Measurements from ENCODE around the gene CNGA2. TPM values are rescaled to one million over a fixed set of nuclear protein-coding genes. Genes with fewer than 3 reads are reported as not detected.

The CNGA2 gene
- polyA plus RNA-seq, 3 donors, result not detected

GRCh38 chrX:151726751-151727150 is 7.8 kb upstream of the CNGA2 start:
- Histone ChIP-seq H3K27ac (ENCODE audit: low read depth in 1 of 2, low read length in 2 of 2) (no peak overlapping the region), H3K36me3 (replicated peaks in 1 of 2; ENCODE audit: control insufficient read depth in 1 of 2, insufficient read depth in 2 of 2, low read length in 2 of 2) (no peaks in the 10 kb centered on the region), H2AFZ (ENCODE audit: insufficient read depth, low read depth, low read length, poor library complexity, severe bottlenecking) (no peak overlapping the region), H3K4me2 (replicated peaks; ENCODE audit: extremely low read depth, low read length, poor library complexity, severe bottlenecking) (no peak overlapping the region), H4K20me1 (ENCODE audit: insufficient read depth, low read length) (no peaks in the 10 kb centered on the region), H3K79me2 (ENCODE audit: insufficient read depth, low read length) (no peaks in the 10 kb centered on the region), H3K27me3 (ENCODE audit: control insufficient read depth in 2 of 2, insufficient read depth in 2 of 2, low read length in 2 of 2) (no peaks in the 10 kb centered on the region), H3K4me1 (ENCODE audit: control insufficient read depth in 1 of 2, insufficient read depth in 2 of 2, low read length in 2 of 2) (peaks cover 6% of the 10 kb centered on the region in 2 donors), H3K4me3 (replicated peaks in 1 of 3; ENCODE audit: low read depth in 2 of 3, low read length in 3 of 3) (no peak overlapping the region), H3K9ac (ENCODE audit: insufficient read depth, low read length, poor library complexity, severe bottlenecking) (no peak overlapping the region), H3K9me3 (replicated peaks in 1 of 2; ENCODE audit: control insufficient read depth in 1 of 2, insufficient read depth in 1 of 2, low read length in 2 of 2) (no peaks in the 10 kb centered on the region)
- H3K36me3 Mint-ChIP-seq, result no peaks in the 10 kb centered on the region
- TF ChIP-seq, protein P1, sequence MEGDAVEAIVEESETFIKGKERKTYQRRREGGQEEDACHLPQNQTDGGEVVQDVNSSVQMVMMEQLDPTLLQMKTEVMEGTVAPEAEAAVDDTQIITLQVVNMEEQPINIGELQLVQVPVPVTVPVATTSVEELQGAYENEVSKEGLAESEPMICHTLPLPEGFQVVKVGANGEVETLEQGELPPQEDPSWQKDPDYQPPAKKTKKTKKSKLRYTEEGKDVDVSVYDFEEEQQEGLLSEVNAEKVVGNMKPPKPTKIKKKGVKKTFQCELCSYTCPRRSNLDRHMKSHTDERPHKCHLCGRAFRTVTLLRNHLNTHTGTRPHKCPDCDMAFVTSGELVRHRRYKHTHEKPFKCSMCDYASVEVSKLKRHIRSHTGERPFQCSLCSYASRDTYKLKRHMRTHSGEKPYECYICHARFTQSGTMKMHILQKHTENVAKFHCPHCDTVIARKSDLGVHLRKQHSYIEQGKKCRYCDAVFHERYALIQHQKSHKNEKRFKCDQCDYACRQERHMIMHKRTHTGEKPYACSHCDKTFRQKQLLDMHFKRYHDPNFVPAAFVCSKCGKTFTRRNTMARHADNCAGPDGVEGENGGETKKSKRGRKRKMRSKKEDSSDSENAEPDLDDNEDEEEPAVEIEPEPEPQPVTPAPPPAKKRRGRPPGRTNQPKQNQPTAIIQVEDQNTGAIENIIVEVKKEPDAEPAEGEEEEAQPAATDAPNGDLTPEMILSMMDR (IDR thresholded peaks at IDR 0.05), result no peak
- no peak overlapping the region for H3K4me3 Mint-ChIP-seq
- peaks cover 0 to 3% (median 0%) of the 10 kb centered on the region in 7 donors for H3K9me3 Mint-ChIP-seq
- H3K27ac Mint-ChIP-seq, result no peak overlapping the region
- 98% methylated on average over 5 of the region's 5 CpGs for WGBS (ENCODE audit: insufficient coverage)
- peaks cover 4 to 9% (median 4%) of the 10 kb centered on the region in 3 donors for H3K27me3 Mint-ChIP-seq (ENCODE audit: low read depth in 3 of 3)
- peaks cover 14% of the 10 kb centered on the region for H3K4me1 Mint-ChIP-seq
- intact Hi-C loops (cut with micrococcal nuclease), result no loop called here
- DNase-seq, result no peak

- Mint-ChIP-seq H3K27ac (no peak overlapping the region), H3K4me3 (no peak overlapping the region), H3K4me1 (peaks cover 14% of the 10 kb centered on the region), H3K36me3 (no peaks in the 10 kb centered on the region), H3K27me3 (ENCODE audit: low read depth in 3 of 3) (peaks cover 4 to 9% (median 6%) of the 10 kb centered on the region in 3 donors), H3K9me3 (peaks cover 0 to 3% (median 0%) of the 10 kb centered on the region in 7 donors)
- Histone ChIP-seq H3K36me3 (replicated peaks in 1 of 2; ENCODE audit: control insufficient read depth in 1 of 2, insufficient read depth in 2 of 2, low read length in 2 of 2) (no peaks in the 10 kb centered on the region), H4K20me1 (ENCODE audit: insufficient read depth, low read length) (no peaks in the 10 kb centered on the region), H2AFZ (ENCODE audit: insufficient read depth, low read depth, low read length, poor library complexity, severe bottlenecking) (no peak overlapping the region), H3K27me3 (ENCODE audit: control insufficient read depth in 2 of 2, insufficient read depth in 2 of 2, low read length in 2 of 2) (no peaks in the 10 kb centered on the region), H3K27ac (ENCODE audit: low read depth in 1 of 2, low read length in 2 of 2) (no peak overlapping the region), H3K9ac (ENCODE audit: insufficient read depth, low read length, poor library complexity, severe bottlenecking) (no peak overlapping the region), H3K4me3 (replicated peaks in 1 of 3; ENCODE audit: low read depth in 2 of 3, low read length in 3 of 3) (no peak overlapping the region), H3K4me2 (replicated peaks; ENCODE audit: extremely low read depth, low read length, poor library complexity, severe bottlenecking) (no peak overlapping the region), H3K79me2 (ENCODE audit: insufficient read depth, low read length) (no peaks in the 10 kb centered on the region), H3K9me3 (replicated peaks in 1 of 2; ENCODE audit: control insufficient read depth in 1 of 2, insufficient read depth in 1 of 2, low read length in 2 of 2) (no peaks in the 10 kb centered on the region), H3K4me1 (ENCODE audit: control insufficient read depth in 1 of 2, insufficient read depth in 2 of 2, low read length in 2 of 2) (peaks cover 6% of the 10 kb centered on the region in 2 donors)
- WGBS (ENCODE audit: insufficient coverage), result no CpG with 5 or more reads among the region's 4 CpGs
- intact Hi-C loops (cut with micrococcal nuclease), result no loop called here
- no peak for DNase-seq
- TF ChIP-seq, protein P1 (IDR thresholded peaks at IDR 0.05), result no peak
Observed at GRCh38 chrX:151727346-151727745, 7.2 kb upstream of the CNGA2 start.

Measured in CD14-positive monocyte (primary cell).